ENCODE measurements around the gene NKAIN2.

The NKAIN2 gene

GRCh38 chr6:123940551-123940950 is 136.9 kb downstream of the NKAIN2 start:
- no peaks in the 10 kb centered on the region for H3K36me3 ChIP-seq (ENCODE audit: control insufficient read depth in 2 of 2, insufficient read depth in 2 of 2, low read length in 2 of 2)
- no peaks in the 10 kb centered on the region for H3K27me3 ChIP-seq (ENCODE audit: control insufficient read depth in 2 of 2, insufficient read depth in 2 of 2, low read length in 2 of 2)
- no peak overlapping the region for H3K27ac ChIP-seq (ENCODE audit: low read depth in 2 of 2, low read length in 2 of 2)
- no peak overlapping the region for H3K9ac ChIP-seq (ENCODE audit: low read depth in 1 of 2, low read length in 2 of 2)
- no peak overlapping the region for H3K4me3 ChIP-seq (ENCODE audit: low read length in 2 of 2)
- no peaks in the 10 kb centered on the region for H3K9me3 ChIP-seq (ENCODE audit: control insufficient read depth in 2 of 2, low read length in 2 of 2)
- H3K4me1 ChIP-seq (ENCODE audit: control insufficient read depth in 2 of 2, insufficient read depth in 2 of 2, low read length in 2 of 2) = no peaks in the 10 kb centered on the region

GRCh38 chr6:123941855-123942254 is 138.2 kb downstream of the NKAIN2 start:
- Histone ChIP-seq H3K9me3 (ENCODE audit: control insufficient read depth in 2 of 2, low read length in 2 of 2) (no peaks in the 10 kb centered on the region), H3K27me3 (ENCODE audit: control insufficient read depth in 2 of 2, insufficient read depth in 2 of 2, low read length in 2 of 2) (no peaks in the 10 kb centered on the region), H3K9ac (ENCODE audit: low read depth in 1 of 2, low read length in 2 of 2) (no peak overlapping the region), H3K36me3 (ENCODE audit: control insufficient read depth in 2 of 2, insufficient read depth in 2 of 2, low read length in 2 of 2) (no peaks in the 10 kb centered on the region), H3K4me1 (ENCODE audit: control insufficient read depth in 2 of 2, insufficient read depth in 2 of 2, low read length in 2 of 2) (no peaks in the 10 kb centered on the region), H3K4me3 (ENCODE audit: low read length in 2 of 2) (no peak overlapping the region), H3K27ac (ENCODE audit: low read depth in 2 of 2, low read length in 2 of 2) (no peak overlapping the region)

GRCh38 chr6:123945386-123945785 is 141.7 kb downstream of the NKAIN2 start:
- Histone ChIP-seq H3K4me3 (ENCODE audit: low read length in 2 of 2) (no peak overlapping the region), H3K27me3 (ENCODE audit: control insufficient read depth in 2 of 2, insufficient read depth in 2 of 2, low read length in 2 of 2) (no peaks in the 10 kb centered on the region), H3K9me3 (ENCODE audit: control insufficient read depth in 2 of 2, low read length in 2 of 2) (no peaks in the 10 kb centered on the region), H3K9ac (ENCODE audit: low read depth in 1 of 2, low read length in 2 of 2) (no peak overlapping the region), H3K36me3 (ENCODE audit: control insufficient read depth in 2 of 2, insufficient read depth in 2 of 2, low read length in 2 of 2) (no peaks in the 10 kb centered on the region), H3K4me1 (ENCODE audit: control insufficient read depth in 2 of 2, insufficient read depth in 2 of 2, low read length in 2 of 2) (no peaks in the 10 kb centered on the region), H3K27ac (ENCODE audit: low read depth in 2 of 2, low read length in 2 of 2) (no peak overlapping the region)

- Histone ChIP-seq H3K4me3 (ENCODE audit: low read length in 2 of 2) (no peak overlapping the region), H3K9ac (ENCODE audit: low read depth in 1 of 2, low read length in 2 of 2) (no peak overlapping the region), H3K27me3 (ENCODE audit: control insufficient read depth in 2 of 2, insufficient read depth in 2 of 2, low read length in 2 of 2) (no peaks in the 10 kb centered on the region), H3K9me3 (ENCODE audit: control insufficient read depth in 2 of 2, low read length in 2 of 2) (no peaks in the 10 kb centered on the region), H3K27ac (ENCODE audit: low read depth in 2 of 2, low read length in 2 of 2) (no peak overlapping the region), H3K4me1 (ENCODE audit: control insufficient read depth in 2 of 2, insufficient read depth in 2 of 2, low read length in 2 of 2) (no peaks in the 10 kb centered on the region), H3K36me3 (ENCODE audit: control insufficient read depth in 2 of 2, insufficient read depth in 2 of 2, low read length in 2 of 2) (no peaks in the 10 kb centered on the region)
Observed at GRCh38 chr6:123953920-123954319, 150.3 kb downstream of the NKAIN2 start.

GRCh38 chr6:123956492-123957139 is 153.0 kb downstream of the NKAIN2 start:
- no peak overlapping the region for H3K4me3 ChIP-seq (ENCODE audit: low read length in 2 of 2)
- no peak overlapping the region for H3K9ac ChIP-seq (ENCODE audit: low read depth in 1 of 2, low read length in 2 of 2)
- H3K27ac ChIP-seq (ENCODE audit: low read depth in 2 of 2, low read length in 2 of 2) = no peak overlapping the region
- no peaks in the 10 kb centered on the region for H3K4me1 ChIP-seq (ENCODE audit: control insufficient read depth in 2 of 2, insufficient read depth in 2 of 2, low read length in 2 of 2)
- H3K27me3 ChIP-seq (ENCODE audit: control insufficient read depth in 2 of 2, insufficient read depth in 2 of 2, low read length in 2 of 2) = no peaks in the 10 kb centered on the region
- no peaks in the 10 kb centered on the region for H3K9me3 ChIP-seq (ENCODE audit: control insufficient read depth in 2 of 2, low read length in 2 of 2)
- H3K36me3 ChIP-seq (ENCODE audit: control insufficient read depth in 2 of 2, insufficient read depth in 2 of 2, low read length in 2 of 2) = no peaks in the 10 kb centered on the region

- Histone ChIP-seq H3K4me3 (ENCODE audit: low read length in 2 of 2) (no peak overlapping the region), H3K27ac (ENCODE audit: low read depth in 2 of 2, low read length in 2 of 2) (no peak overlapping the region), H3K36me3 (ENCODE audit: control insufficient read depth in 2 of 2, insufficient read depth in 2 of 2, low read length in 2 of 2) (no peaks in the 10 kb centered on the region)
Observed at GRCh38 chr6:123962508-123962907, 158.8 kb downstream of the NKAIN2 start.

GRCh38 chr6:123965894-123966293 is 162.2 kb downstream of the NKAIN2 start:
- Histone ChIP-seq H3K4me1 (ENCODE audit: control insufficient read depth in 2 of 2, insufficient read depth in 2 of 2, low read length in 2 of 2) (no peaks in the 10 kb centered on the region), H3K9me3 (ENCODE audit: control insufficient read depth in 2 of 2, low read length in 2 of 2) (no peaks in the 10 kb centered on the region), H3K4me3 (ENCODE audit: low read length in 2 of 2) (no peak overlapping the region)

More at GRCh38 chr6:123962508-123962907, 158.8 kb downstream of the NKAIN2 start:
- H3K9me3 ChIP-seq (ENCODE audit: control insufficient read depth in 2 of 2, low read length in 2 of 2) = no peaks in the 10 kb centered on the region
- H3K27me3 ChIP-seq (ENCODE audit: control insufficient read depth in 2 of 2, insufficient read depth in 2 of 2, low read length in 2 of 2) = no peaks in the 10 kb centered on the region
- no peak overlapping the region for H3K9ac ChIP-seq (ENCODE audit: low read depth in 1 of 2, low read length in 2 of 2)
- no peaks in the 10 kb centered on the region for H3K4me1 ChIP-seq (ENCODE audit: control insufficient read depth in 2 of 2, insufficient read depth in 2 of 2, low read length in 2 of 2)

GRCh38 chr6:123966618-123967017 is 163.0 kb downstream of the NKAIN2 start:
- Histone ChIP-seq H3K9me3 (ENCODE audit: control insufficient read depth in 2 of 2, low read length in 2 of 2) (no peaks in the 10 kb centered on the region), H3K9ac (ENCODE audit: low read depth in 1 of 2, low read length in 2 of 2) (no peak overlapping the region), H3K27me3 (ENCODE audit: control insufficient read depth in 2 of 2, insufficient read depth in 2 of 2, low read length in 2 of 2) (no peaks in the 10 kb centered on the region), H3K4me1 (ENCODE audit: control insufficient read depth in 2 of 2, insufficient read depth in 2 of 2, low read length in 2 of 2) (no peaks in the 10 kb centered on the region), H3K36me3 (ENCODE audit: control insufficient read depth in 2 of 2, insufficient read depth in 2 of 2, low read length in 2 of 2) (no peaks in the 10 kb centered on the region), H3K4me3 (ENCODE audit: low read length in 2 of 2) (no peak overlapping the region), H3K27ac (ENCODE audit: low read depth in 2 of 2, low read length in 2 of 2) (no peak overlapping the region)

More at GRCh38 chr6:123965894-123966293, 162.2 kb downstream of the NKAIN2 start:
- no peaks in the 10 kb centered on the region for H3K36me3 ChIP-seq (ENCODE audit: control insufficient read depth in 2 of 2, insufficient read depth in 2 of 2, low read length in 2 of 2)
- H3K9ac ChIP-seq (ENCODE audit: low read depth in 1 of 2, low read length in 2 of 2) = no peak overlapping the region
- H3K27me3 ChIP-seq (ENCODE audit: control insufficient read depth in 2 of 2, insufficient read depth in 2 of 2, low read length in 2 of 2) = no peaks in the 10 kb centered on the region
- H3K27ac ChIP-seq (ENCODE audit: low read depth in 2 of 2, low read length in 2 of 2) = no peak overlapping the region

GRCh38 chr6:123967905-123968304 is 164.2 kb downstream of the NKAIN2 start:
- no peaks in the 10 kb centered on the region for H3K36me3 ChIP-seq (ENCODE audit: control insufficient read depth in 2 of 2, insufficient read depth in 2 of 2, low read length in 2 of 2)
- H3K27ac ChIP-seq (ENCODE audit: low read depth in 2 of 2, low read length in 2 of 2) = no peak overlapping the region
- no peaks in the 10 kb centered on the region for H3K9me3 ChIP-seq (ENCODE audit: control insufficient read depth in 2 of 2, low read length in 2 of 2)
- no peak overlapping the region for H3K4me3 ChIP-seq (ENCODE audit: low read length in 2 of 2)
- no peaks in the 10 kb centered on the region for H3K4me1 ChIP-seq (ENCODE audit: control insufficient read depth in 2 of 2, insufficient read depth in 2 of 2, low read length in 2 of 2)
- no peaks in the 10 kb centered on the region for H3K27me3 ChIP-seq (ENCODE audit: control insufficient read depth in 2 of 2, insufficient read depth in 2 of 2, low read length in 2 of 2)
- no peak overlapping the region for H3K9ac ChIP-seq (ENCODE audit: low read depth in 1 of 2, low read length in 2 of 2)

- H3K4me1 ChIP-seq (ENCODE audit: control insufficient read depth in 2 of 2, insufficient read depth in 2 of 2, low read length in 2 of 2) = no peaks in the 10 kb centered on the region
- no peak overlapping the region for H3K9ac ChIP-seq (ENCODE audit: low read depth in 1 of 2, low read length in 2 of 2)
- no peak overlapping the region for H3K27ac ChIP-seq (ENCODE audit: low read depth in 2 of 2, low read length in 2 of 2)
- no peaks in the 10 kb centered on the region for H3K27me3 ChIP-seq (ENCODE audit: control insufficient read depth in 2 of 2, insufficient read depth in 2 of 2, low read length in 2 of 2)
- no peaks in the 10 kb centered on the region for H3K36me3 ChIP-seq (ENCODE audit: control insufficient read depth in 2 of 2, insufficient read depth in 2 of 2, low read length in 2 of 2)
- H3K9me3 ChIP-seq (ENCODE audit: control insufficient read depth in 2 of 2, low read length in 2 of 2) = no peaks in the 10 kb centered on the region
- no peak overlapping the region for H3K4me3 ChIP-seq (ENCODE audit: low read length in 2 of 2)
Observed at GRCh38 chr6:123972600-123973294, 169.1 kb downstream of the NKAIN2 start.

Data from mucosa of rectum (tissue), 2 donors.